Measurements from ENCODE around the gene ALDH3B1. TPM values are rescaled to one million over a fixed set of nuclear protein-coding genes. Genes with fewer than 3 reads are reported as not detected.

ALDH3B1 gene
- total RNA-seq, 3 donors from 2014 or later: 9.8 to 26.4 (median 20.6) TPM

GRCh38 chr11:68051191-68052136 is 41.3 kb downstream of the ALDH3B1 start:
- Histone ChIP-seq H3K4me1 (no peaks in the 10 kb centered on the region), H3K27me3 (no peaks in the 10 kb centered on the region), H3K36me3 (no peaks in the 10 kb centered on the region), H3K9me3 (no peaks in the 10 kb centered on the region), H3K4me3 (no peak overlapping the region), H3K27ac (no peak overlapping the region)
- no peak for TF ChIP-seq POLR2A (IDR thresholded peaks at IDR 0.05)
- DNase-seq (ENCODE audit: low spot score in 2 of 2): no peak
- intact Hi-C loops (cut with DNase I; ENCODE audit: low total_unique reads): no loop called here

- H3K9me3 ChIP-seq: no peaks in the 10 kb centered on the region
- TF ChIP-seq POLR2AphosphoS5 (IDR thresholded peaks at IDR 0.05) (no peak), CTCF (IDR thresholded peaks at IDR 0.05) (no peak), POLR2A (IDR thresholded peaks at IDR 0.05) (no peak)
- intact Hi-C loops (cut with DNase I; ENCODE audit: low total_unique reads): no loop called here
- H3K4me1 ChIP-seq: no peaks in the 10 kb centered on the region
- no peak overlapping the region for H3K4me3 ChIP-seq
- H3K27me3 ChIP-seq: no peaks in the 10 kb centered on the region
- no peak for DNase-seq (ENCODE audit: low spot score in 2 of 2)
- H3K36me3 ChIP-seq: no peaks in the 10 kb centered on the region
- H3K27ac ChIP-seq: no peak overlapping the region
These were observed 42.2 kb downstream of the ALDH3B1 start for GRCh38 chr11:68052137-68052873.

- H3K36me3 ChIP-seq: no peaks in the 10 kb centered on the region
- H3K9me3 ChIP-seq: no peaks in the 10 kb centered on the region
- intact Hi-C loops (cut with DNase I; ENCODE audit: low total_unique reads): no loop called here
- H3K4me1 ChIP-seq: no peaks in the 10 kb centered on the region
- H3K27ac ChIP-seq: no peak overlapping the region
- TF ChIP-seq POLR2AphosphoS5 (IDR thresholded peaks at IDR 0.05) (no peak), POLR2A (IDR thresholded peaks at IDR 0.05) (no peak), CTCF (IDR thresholded peaks at IDR 0.05) (no peak)
- no peak for DNase-seq (ENCODE audit: low spot score in 2 of 2)
- H3K4me3 ChIP-seq: no peak overlapping the region
- H3K27me3 ChIP-seq: no peaks in the 10 kb centered on the region
These were observed 43.0 kb downstream of the ALDH3B1 start for GRCh38 chr11:68053117-68053516.

GRCh38 chr11:68053981-68054812 is 44.1 kb downstream of the ALDH3B1 start:
- Histone ChIP-seq H3K4me1 (no peaks in the 10 kb centered on the region), H3K36me3 (no peaks in the 10 kb centered on the region), H3K4me3 (no peak overlapping the region), H3K27ac (no peak overlapping the region), H3K27me3 (no peaks in the 10 kb centered on the region), H3K9me3 (no peaks in the 10 kb centered on the region)
- TF ChIP-seq CTCF (IDR thresholded peaks at IDR 0.05): no peak
- no peak for TF ChIP-seq POLR2A (IDR thresholded peaks at IDR 0.05)
- no peak for TF ChIP-seq POLR2AphosphoS5 (IDR thresholded peaks at IDR 0.05)
- intact Hi-C loops (cut with DNase I; ENCODE audit: low total_unique reads): no loop called here
- DNase-seq (ENCODE audit: low spot score in 2 of 2): no peak
